Measurements from ENCODE around the gene NCS1. TPM values are rescaled to one million over a fixed set of nuclear protein-coding genes. Genes with fewer than 3 reads are reported as not detected.
"Not testable (repeated sequence)": the region's sequence is repeated elsewhere in the genome, so short reads cannot be mapped to it uniquely, and the experiment has no call there.

Gene NCS1
- total RNA-seq, 1 experiment from 2014 or later, result 18.2 TPM

GRCh38 chr9:130276955-130277354, 104.8 kb downstream of the NCS1 start:
- Histone ChIP-seq H3K4me1 (no peaks in the 10 kb centered on the region), H3K9me3 (no peaks in the 10 kb centered on the region), H3K36me3 (ENCODE audit: control insufficient read depth, insufficient read depth, low read length) (no peaks in the 10 kb centered on the region), H3K27me3 (replicated peaks; ENCODE audit: control insufficient read depth, insufficient read depth, low read length) (no peaks in the 10 kb centered on the region), H3K4me3 (ENCODE audit: low read depth, low read length) (no peak overlapping the region)
- no TSS peak for BruUV-seq (replicated peaks)
- DNase-seq, result no peak
- H3K27ac Mint-ChIP-seq (ENCODE audit: unreplicated experiment), result no peak overlapping the region
- H3K9me3 Mint-ChIP-seq (ENCODE audit: unreplicated experiment), result no peaks in the 10 kb centered on the region
- TF ChIP-seq, protein P1, sequence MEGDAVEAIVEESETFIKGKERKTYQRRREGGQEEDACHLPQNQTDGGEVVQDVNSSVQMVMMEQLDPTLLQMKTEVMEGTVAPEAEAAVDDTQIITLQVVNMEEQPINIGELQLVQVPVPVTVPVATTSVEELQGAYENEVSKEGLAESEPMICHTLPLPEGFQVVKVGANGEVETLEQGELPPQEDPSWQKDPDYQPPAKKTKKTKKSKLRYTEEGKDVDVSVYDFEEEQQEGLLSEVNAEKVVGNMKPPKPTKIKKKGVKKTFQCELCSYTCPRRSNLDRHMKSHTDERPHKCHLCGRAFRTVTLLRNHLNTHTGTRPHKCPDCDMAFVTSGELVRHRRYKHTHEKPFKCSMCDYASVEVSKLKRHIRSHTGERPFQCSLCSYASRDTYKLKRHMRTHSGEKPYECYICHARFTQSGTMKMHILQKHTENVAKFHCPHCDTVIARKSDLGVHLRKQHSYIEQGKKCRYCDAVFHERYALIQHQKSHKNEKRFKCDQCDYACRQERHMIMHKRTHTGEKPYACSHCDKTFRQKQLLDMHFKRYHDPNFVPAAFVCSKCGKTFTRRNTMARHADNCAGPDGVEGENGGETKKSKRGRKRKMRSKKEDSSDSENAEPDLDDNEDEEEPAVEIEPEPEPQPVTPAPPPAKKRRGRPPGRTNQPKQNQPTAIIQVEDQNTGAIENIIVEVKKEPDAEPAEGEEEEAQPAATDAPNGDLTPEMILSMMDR (IDR thresholded peaks at IDR 0.05; ENCODE audit: insufficient read depth in 1 of 2, low read depth in 1 of 2, low read length in 1 of 2, severe bottlenecking in 1 of 2, unreplicated experiment in 1 of 2), result no peak
- intact Hi-C loops (cut with micrococcal nuclease; ENCODE audit: unreplicated experiment), result no loop called here
- H3K27me3 Mint-ChIP-seq (ENCODE audit: insufficient read depth, unreplicated experiment), result peaks cover 6% of the 10 kb centered on the region
- H3K4me1 Mint-ChIP-seq (ENCODE audit: low read depth, unreplicated experiment), result no peaks in the 10 kb centered on the region
- no peak overlapping the region for H3K4me3 Mint-ChIP-seq (ENCODE audit: unreplicated experiment)
- no peaks in the 10 kb centered on the region for H3K36me3 Mint-ChIP-seq (ENCODE audit: insufficient read depth, unreplicated experiment)
- CTCF ChIA-PET, result no interaction called here
- POLR2A ChIA-PET, result no interaction called here

- POLR2A ChIA-PET; CTCF ChIA-PET; intact Hi-C loops (cut with micrococcal nuclease; ENCODE audit: unreplicated experiment): not testable (repeated sequence)
These were observed 105.3 kb downstream of the NCS1 start for GRCh38 chr9:130277525-130277924.

GRCh38 chr9:130283539-130284248, 111.5 kb downstream of the NCS1 start:
- Mint-ChIP-seq H3K36me3 (ENCODE audit: insufficient read depth, unreplicated experiment) (no peaks in the 10 kb centered on the region), H3K9me3 (ENCODE audit: unreplicated experiment) (no peaks in the 10 kb centered on the region), H3K27me3 (ENCODE audit: insufficient read depth, unreplicated experiment) (peaks cover 32% of the 10 kb centered on the region), H3K4me3 (ENCODE audit: unreplicated experiment) (no peak overlapping the region), H3K4me1 (ENCODE audit: low read depth, unreplicated experiment) (no peaks in the 10 kb centered on the region), H3K27ac (ENCODE audit: unreplicated experiment) (no peak overlapping the region)
- ChIA-PET POLR2A (no interaction called here), CTCF (no interaction called here)
- no peak for DNase-seq
- BruUV-seq (replicated peaks), result no TSS peak
- H3K36me3 ChIP-seq (ENCODE audit: control insufficient read depth, insufficient read depth, low read length), result no peaks in the 10 kb centered on the region
- no peak overlapping the region for H3K4me3 ChIP-seq (ENCODE audit: low read depth, low read length)
- no peaks in the 10 kb centered on the region for H3K9me3 ChIP-seq
- no peaks in the 10 kb centered on the region for H3K4me1 ChIP-seq
- H3K27me3 ChIP-seq (replicated peaks; ENCODE audit: control insufficient read depth, insufficient read depth, low read length), result no peaks in the 10 kb centered on the region; the same call in 1 of the 2 replicates
- intact Hi-C loops (cut with micrococcal nuclease; ENCODE audit: unreplicated experiment), result no loop called here
- TF ChIP-seq, protein P1 (IDR thresholded peaks at IDR 0.05; ENCODE audit: insufficient read depth in 1 of 2, low read depth in 1 of 2, low read length in 1 of 2, severe bottlenecking in 1 of 2, unreplicated experiment in 1 of 2), result no peak

More at GRCh38 chr9:130277525-130277924, 105.3 kb downstream of the NCS1 start:
- H3K9me3 ChIP-seq; BruUV-seq (replicated peaks); DNase-seq; H3K27ac Mint-ChIP-seq (ENCODE audit: unreplicated experiment); H3K27me3 Mint-ChIP-seq (ENCODE audit: insufficient read depth, unreplicated experiment); H3K4me3 Mint-ChIP-seq (ENCODE audit: unreplicated experiment); H3K4me1 ChIP-seq; H3K27me3 ChIP-seq (replicated peaks; ENCODE audit: control insufficient read depth, insufficient read depth, low read length); H3K9me3 Mint-ChIP-seq (ENCODE audit: unreplicated experiment); H3K36me3 Mint-ChIP-seq (ENCODE audit: insufficient read depth, unreplicated experiment); H3K4me1 Mint-ChIP-seq (ENCODE audit: low read depth, unreplicated experiment); H3K4me3 ChIP-seq (ENCODE audit: low read depth, low read length); H3K36me3 ChIP-seq (ENCODE audit: control insufficient read depth, insufficient read depth, low read length): not testable (repeated sequence)

Data from Caco-2 (cell line).